ENCODE data around the gene PPP3CA. TPM values are rescaled to one million over a fixed set of nuclear protein-coding genes. Genes with fewer than 3 reads are reported as not detected.

Gene PPP3CA
- total and polyA plus RNA-seq, 2 of the 13 experiments (the other 11 are each of a cell fraction or from before 2014, with no cell fraction given), result 4.8 to 13.2 TPM

- TF ChIP-seq KMT2B (CRISPR knock-in tag; IDR thresholded peaks at IDR 0.05), result no peak
- TF ChIP-seq THAP11 (CRISPR knock-in tag; IDR thresholded peaks at IDR 0.05), result no peak
- TF ChIP-seq HES4 (CRISPR knock-in tag; IDR thresholded peaks at IDR 0.05; ENCODE audit: borderline replicate concordance), result no peak
- TF ChIP-seq ZXDC (CRISPR knock-in tag; IDR thresholded peaks at IDR 0.05), result no peak
- TF ChIP-seq ZNF317 (CRISPR knock-in tag; IDR thresholded peaks at IDR 0.05), result no peak
- no peak for TF ChIP-seq MZF1 (CRISPR knock-in tag; IDR thresholded peaks at IDR 0.05; ENCODE audit: borderline replicate concordance)
- no peak for TF ChIP-seq CHD4 (IDR thresholded peaks at IDR 0.05; ENCODE audit: borderline replicate concordance, low read length)
- TF ChIP-seq, protein P1, sequence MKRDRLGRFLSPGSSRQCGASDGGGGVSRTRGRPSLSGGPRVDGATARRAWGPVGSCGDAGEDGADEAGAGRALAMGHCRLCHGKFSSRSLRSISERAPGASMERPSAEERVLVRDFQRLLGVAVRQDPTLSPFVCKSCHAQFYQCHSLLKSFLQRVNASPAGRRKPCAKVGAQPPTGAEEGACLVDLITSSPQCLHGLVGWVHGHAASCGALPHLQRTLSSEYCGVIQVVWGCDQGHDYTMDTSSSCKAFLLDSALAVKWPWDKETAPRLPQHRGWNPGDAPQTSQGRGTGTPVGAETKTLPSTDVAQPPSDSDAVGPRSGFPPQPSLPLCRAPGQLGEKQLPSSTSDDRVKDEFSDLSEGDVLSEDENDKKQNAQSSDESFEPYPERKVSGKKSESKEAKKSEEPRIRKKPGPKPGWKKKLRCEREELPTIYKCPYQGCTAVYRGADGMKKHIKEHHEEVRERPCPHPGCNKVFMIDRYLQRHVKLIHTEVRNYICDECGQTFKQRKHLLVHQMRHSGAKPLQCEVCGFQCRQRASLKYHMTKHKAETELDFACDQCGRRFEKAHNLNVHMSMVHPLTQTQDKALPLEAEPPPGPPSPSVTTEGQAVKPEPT (CRISPR knock-in tag; IDR thresholded peaks at IDR 0.05; ENCODE audit: low read depth), result no peak
- TF ChIP-seq, protein P2, sequence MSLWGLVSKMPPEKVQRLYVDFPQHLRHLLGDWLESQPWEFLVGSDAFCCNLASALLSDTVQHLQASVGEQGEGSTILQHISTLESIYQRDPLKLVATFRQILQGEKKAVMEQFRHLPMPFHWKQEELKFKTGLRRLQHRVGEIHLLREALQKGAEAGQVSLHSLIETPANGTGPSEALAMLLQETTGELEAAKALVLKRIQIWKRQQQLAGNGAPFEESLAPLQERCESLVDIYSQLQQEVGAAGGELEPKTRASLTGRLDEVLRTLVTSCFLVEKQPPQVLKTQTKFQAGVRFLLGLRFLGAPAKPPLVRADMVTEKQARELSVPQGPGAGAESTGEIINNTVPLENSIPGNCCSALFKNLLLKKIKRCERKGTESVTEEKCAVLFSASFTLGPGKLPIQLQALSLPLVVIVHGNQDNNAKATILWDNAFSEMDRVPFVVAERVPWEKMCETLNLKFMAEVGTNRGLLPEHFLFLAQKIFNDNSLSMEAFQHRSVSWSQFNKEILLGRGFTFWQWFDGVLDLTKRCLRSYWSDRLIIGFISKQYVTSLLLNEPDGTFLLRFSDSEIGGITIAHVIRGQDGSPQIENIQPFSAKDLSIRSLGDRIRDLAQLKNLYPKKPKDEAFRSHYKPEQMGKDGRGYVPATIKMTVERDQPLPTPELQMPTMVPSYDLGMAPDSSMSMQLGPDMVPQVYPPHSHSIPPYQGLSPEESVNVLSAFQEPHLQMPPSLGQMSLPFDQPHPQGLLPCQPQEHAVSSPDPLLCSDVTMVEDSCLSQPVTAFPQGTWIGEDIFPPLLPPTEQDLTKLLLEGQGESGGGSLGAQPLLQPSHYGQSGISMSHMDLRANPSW (CRISPR knock-in tag; IDR thresholded peaks at IDR 0.05; ENCODE audit: borderline replicate concordance), result no peak
- no peak for TF ChIP-seq EP300 (IDR thresholded peaks at IDR 0.05; ENCODE audit: low read depth in 2 of 2, low read length in 2 of 2)
- no peak for TF ChIP-seq EP300 (CRISPR knock-in tag; IDR thresholded peaks at IDR 0.05; ENCODE audit: borderline replicate concordance)
- no peak for TF ChIP-seq NCOA2 (CRISPR knock-in tag; IDR thresholded peaks at IDR 0.05)
- TF ChIP-seq, protein P3, sequence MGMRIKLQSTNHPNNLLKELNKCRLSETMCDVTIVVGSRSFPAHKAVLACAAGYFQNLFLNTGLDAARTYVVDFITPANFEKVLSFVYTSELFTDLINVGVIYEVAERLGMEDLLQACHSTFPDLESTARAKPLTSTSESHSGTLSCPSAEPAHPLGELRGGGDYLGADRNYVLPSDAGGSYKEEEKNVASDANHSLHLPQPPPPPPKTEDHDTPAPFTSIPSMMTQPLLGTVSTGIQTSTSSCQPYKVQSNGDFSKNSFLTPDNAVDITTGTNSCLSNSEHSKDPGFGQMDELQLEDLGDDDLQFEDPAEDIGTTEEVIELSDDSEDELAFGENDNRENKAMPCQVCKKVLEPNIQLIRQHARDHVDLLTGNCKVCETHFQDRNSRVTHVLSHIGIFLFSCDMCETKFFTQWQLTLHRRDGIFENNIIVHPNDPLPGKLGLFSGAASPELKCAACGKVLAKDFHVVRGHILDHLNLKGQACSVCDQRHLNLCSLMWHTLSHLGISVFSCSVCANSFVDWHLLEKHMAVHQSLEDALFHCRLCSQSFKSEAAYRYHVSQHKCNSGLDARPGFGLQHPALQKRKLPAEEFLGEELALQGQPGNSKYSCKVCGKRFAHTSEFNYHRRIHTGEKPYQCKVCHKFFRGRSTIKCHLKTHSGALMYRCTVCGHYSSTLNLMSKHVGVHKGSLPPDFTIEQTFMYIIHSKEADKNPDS (CRISPR knock-in tag; IDR thresholded peaks at IDR 0.05), result no peak
These were observed 87.5 kb downstream of the PPP3CA start (continued) for GRCh38 chr4:101259876-101260275.
